NK-92 (cell line): ENCODE results near the gene CELA3B.
"Not testable (repeated sequence)": the region's sequence is repeated elsewhere in the genome, so short reads cannot be mapped to it uniquely, and the experiment has no call there.

ENCODE experiments used
- DNase-seq: peaks from one replicate; lab custom pipeline; 2025; ENCODE audit not compliant: unreplicated experiment; lab: John Stamatoyannopoulos, UW

The CELA3B gene

GRCh38 chr1:21975296-21975695 lies 1.5 kb upstream of the CELA3B start:
- not testable (repeated sequence) for DNase-seq

DNA sequence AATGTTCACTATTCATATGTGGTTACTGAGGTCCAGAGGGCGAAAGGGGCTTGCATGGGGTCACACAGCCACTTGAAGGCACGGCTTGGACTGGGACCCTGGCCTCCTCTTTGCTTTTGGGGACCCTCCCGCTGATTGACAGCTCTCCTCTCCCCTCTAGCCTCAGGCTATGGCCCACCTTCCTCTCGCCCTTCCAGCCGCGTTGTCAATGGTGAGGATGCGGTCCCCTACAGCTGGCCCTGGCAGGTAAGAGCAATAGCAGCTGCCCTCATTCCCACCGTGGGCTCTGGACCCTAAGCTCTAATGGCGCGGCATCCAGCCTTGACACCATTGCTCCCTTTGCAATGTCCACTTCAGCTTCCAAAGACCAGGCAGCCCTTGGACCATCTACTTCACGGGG lies 1.4 kb downstream of the CELA3B start:
- DNase-seq, result not testable (repeated sequence)

DNA sequence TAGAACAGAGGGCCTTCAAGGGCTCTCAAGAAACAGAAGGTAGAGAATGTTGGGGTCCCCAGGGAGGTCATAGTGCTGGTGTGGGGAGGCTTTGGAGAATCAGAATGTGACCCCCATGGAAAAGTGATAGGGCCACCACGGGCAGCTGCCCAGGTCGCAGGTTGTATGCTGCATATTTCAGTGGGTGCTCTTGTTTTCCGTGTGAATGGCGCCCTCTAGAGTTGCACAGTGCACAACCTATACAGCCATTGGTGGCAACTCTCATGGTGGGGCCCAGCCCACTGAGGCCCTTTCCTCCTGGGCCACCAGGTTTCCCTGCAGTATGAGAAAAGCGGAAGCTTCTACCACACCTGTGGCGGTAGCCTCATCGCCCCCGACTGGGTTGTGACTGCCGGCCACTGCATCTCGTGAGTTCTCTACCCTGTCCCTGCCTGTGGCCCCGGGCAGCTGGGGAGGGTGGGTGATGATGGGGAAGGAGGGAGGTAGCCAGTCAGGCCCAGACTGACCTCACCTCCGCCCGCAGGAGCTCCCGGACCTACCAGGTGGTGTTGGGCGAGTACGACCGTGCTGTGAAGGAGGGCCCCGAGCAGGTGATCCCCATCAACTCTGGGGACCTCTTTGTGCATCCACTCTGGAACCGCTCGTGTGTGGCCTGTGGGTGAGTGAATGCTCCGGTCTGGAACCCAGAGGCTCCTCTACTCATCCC lies 3.8 kb downstream of the CELA3B start:
- not testable (repeated sequence) for DNase-seq

GRCh38 chr1:21981253-21981652 lies 4.4 kb downstream of the CELA3B start:
- not testable (repeated sequence) for DNase-seq

- DNase-seq, result not testable (repeated sequence)
These were observed 5.3 kb downstream of the CELA3B start for GRCh38 chr1:21982122-21982521.

- not testable (repeated sequence) for DNase-seq
These were observed 6.7 kb downstream of the CELA3B start for GRCh38 chr1:21983539-21983938.

DNA sequence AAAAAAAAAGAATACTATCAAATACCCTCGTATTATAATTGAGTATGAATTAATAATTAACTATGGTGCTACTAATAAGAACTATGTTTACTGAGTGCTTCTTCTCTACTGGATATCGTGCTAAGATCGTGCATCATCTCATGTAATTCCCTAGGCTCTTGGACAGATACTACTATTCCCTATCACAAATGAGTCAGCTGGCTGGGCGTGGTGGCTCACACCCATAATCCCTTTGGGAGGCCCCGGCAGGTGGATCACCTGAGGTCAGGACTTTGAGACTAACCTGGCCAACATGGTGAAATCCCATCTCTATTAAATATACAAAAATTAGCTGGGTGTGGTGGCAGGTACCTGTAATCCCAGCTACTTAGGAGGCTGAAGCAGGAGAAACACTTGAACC lies 9.1 kb downstream of the CELA3B start:
- DNase-seq, result not testable (repeated sequence)

DNA sequence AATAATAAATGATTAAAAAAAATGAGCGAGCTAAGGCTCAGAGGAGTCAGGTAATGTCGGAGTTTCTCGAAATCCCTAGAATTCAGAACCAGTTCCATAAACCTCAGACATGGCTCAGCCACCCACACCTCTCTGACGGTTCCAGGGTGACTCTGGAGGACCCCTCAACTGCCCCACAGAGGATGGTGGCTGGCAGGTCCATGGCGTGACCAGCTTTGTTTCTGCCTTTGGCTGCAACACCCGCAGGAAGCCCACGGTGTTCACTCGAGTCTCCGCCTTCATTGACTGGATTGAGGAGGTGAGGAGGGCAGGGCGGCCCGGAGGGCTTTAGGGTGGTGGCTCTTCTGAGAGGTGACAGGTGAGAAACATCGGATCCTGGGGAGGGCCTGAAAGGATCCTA lies 9.6 kb downstream of the CELA3B start:
- not testable (repeated sequence) for DNase-seq

DNA sequence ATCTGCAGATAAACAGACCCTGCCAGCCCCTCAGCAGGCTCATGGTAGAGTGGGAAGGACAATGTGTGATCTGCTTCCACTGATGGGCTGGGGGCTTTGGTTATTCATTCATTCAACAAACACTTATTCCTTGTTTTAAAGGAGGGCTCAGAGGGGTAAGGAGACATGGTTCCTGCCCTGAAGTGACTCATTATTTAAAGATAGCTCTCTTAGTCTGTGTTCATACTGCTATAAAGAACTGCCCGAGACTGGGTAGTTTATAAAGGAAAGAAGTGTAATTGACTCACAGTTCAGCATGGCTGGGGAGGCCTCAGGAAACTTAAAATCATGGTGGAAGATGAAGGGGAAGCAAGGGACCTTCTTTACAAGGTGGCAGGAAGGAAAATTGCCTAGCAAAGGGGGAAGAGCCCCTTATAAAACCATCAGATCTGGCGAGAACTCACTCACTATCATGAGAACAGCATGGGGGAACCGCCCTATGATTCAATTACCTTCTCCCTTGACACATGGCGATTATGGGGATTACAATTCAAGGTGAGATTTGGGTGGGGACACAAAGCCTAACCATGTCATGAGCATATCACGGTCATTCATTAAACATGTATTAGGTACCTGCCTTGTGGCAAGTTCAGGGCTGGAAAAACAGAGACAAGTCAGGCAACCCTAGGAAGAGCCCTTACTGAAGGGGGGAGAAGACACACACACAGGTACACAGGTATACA lies 13.0 kb downstream of the CELA3B start:
- DNase-seq, result not testable (repeated sequence)

DNA sequence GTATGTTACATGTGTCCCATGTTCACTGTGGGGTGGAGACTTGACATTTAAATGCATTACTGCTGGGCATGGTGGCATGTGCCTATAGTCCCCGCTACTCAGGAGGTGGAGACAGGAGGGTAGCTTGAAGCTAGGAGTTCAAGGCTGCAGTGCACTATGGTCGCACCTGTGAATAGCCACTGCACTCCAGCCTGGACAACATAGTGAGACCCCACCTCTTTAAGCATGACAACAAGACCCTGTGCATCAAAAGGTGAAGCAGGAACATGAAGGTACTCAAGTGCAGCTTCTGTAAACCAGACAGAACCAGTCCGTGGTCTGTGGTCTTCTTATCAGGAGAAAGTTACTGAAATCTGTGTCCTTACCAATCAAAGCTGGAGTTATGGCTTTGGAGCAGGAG lies 15.4 kb downstream of the CELA3B start:
- DNase-seq, result not testable (repeated sequence)

GRCh38 chr1:21994716-21995115 lies 17.9 kb downstream of the CELA3B start:
- not testable (repeated sequence) for DNase-seq

DNA sequence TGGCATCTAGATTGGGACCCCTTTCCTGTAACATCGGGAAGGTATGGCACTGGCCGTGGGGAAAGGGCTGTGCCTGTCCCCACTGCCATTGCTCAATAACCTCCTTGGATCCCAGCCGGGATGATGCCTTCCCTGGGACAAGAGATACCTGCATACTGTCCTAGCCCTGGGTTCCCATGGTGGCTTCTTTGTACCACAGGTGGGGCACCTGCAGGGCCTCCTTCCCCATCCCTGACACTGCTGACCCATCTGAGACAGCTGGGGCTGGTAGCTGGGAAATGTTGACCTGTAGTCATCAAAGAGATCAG lies 19.8 kb downstream of the CELA3B start:
- not testable (repeated sequence) for DNase-seq

GRCh38 chr1:21997891-21998623 lies 21.2 kb downstream of the CELA3B start:
- DNase-seq, result not testable (repeated sequence)

DNA sequence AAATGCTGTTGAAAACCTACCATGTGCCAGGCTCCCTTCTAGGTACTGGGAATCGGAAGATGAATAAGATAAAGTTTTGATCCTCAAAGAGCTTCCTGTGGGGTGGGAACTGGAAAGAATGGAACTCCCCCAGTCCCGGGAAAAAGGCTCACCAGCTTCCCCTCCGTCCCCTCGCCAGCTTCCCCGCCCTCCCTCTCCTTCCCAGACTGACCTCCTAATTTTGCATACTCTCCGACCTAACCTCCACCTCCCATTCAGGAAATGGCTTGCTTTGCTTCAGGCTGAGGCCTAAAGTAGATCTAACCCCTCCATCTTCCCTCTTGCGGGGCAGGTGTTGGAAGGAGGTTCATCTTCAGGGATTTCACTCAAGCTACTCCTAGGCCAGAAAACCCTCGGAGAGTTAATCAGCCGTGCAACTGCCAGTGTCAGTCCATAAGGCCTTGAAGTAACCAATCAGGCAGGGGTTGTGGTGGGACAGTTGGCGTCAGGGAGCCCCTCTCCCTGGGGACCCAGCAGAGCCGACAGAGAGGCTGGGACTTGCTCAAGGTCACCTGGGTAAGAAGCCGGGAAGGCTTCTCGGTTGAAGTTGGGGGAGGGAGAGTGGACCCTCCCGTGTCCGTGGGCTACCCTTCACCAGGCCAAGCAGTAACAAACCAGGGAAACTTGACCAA lies 21.9 kb downstream of the CELA3B start:
- not testable (repeated sequence) for DNase-seq

DNA sequence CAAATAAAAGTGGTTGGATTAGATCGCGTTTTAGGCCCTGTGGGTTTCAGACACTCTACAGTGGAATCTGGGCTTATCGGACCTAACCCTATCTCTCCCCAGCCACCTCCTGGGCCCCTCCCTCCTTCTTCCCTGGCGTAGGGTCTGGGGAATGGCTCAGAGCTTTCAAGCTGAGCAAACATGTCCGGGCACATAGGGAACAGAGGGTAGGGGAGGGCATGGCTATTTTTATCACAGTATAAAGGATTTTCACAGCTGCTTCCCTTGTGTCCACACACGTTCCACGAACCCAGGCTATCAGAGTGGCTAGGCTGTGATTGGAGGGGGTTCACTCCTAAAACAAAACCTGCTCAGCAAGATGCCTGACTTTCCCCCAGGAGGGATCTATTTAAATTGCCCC lies 22.8 kb downstream of the CELA3B start:
- DNase-seq, result not testable (repeated sequence)

DNA sequence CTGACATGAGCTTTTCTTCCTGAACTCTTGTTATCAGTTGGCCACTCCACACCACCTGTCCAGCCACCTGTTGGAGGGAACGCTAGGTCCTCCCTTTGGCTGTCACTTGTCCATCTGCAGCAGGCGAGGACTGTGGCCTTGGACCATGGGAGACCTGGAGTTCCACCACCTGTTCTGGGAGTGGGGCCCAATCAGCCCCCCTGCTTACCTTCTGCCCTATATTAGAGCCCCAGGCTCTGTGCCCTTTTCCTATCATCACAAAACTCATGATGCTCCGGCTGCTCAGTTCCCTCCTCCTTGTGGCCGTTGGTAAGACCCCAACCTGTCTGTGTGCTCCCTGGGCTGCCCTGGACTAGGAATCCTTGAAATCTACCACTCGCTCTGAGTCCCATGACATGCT lies 24.6 kb downstream of the CELA3B start, which contains the start of gene CELA3A:
Gene CELA3A, plus strand, starts transcription at position 249 of the 400 bp plus-strand sequence. Its CDS starts 18 bp downstream, at position 267.
- no peak for DNase-seq

GRCh38 chr1:22002461-22002860 lies 25.6 kb downstream of the CELA3B start:
- DNase-seq, result not testable (repeated sequence)

DNA sequence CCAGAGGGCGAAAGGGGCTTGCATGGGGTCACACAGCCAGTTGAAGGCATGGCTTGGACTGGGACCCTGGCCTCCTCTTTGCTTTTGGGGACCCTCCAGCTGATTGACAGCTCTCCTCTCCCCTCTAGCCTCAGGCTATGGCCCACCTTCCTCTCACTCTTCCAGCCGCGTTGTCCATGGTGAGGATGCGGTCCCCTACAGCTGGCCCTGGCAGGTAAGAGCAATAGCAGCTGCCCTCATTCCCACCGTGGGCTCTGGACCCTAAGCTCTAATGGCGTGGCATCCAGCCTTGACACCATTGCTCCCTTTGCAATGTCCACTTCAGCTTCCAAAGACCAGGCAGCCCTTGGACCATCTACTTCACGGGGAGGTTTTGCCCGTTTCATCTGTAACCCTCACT lies 26.1 kb downstream of the CELA3B start:
- not testable (repeated sequence) for DNase-seq

GRCh38 chr1:22003959-22004358 lies 27.1 kb downstream of the CELA3B start:
- not testable (repeated sequence) for DNase-seq

DNA sequence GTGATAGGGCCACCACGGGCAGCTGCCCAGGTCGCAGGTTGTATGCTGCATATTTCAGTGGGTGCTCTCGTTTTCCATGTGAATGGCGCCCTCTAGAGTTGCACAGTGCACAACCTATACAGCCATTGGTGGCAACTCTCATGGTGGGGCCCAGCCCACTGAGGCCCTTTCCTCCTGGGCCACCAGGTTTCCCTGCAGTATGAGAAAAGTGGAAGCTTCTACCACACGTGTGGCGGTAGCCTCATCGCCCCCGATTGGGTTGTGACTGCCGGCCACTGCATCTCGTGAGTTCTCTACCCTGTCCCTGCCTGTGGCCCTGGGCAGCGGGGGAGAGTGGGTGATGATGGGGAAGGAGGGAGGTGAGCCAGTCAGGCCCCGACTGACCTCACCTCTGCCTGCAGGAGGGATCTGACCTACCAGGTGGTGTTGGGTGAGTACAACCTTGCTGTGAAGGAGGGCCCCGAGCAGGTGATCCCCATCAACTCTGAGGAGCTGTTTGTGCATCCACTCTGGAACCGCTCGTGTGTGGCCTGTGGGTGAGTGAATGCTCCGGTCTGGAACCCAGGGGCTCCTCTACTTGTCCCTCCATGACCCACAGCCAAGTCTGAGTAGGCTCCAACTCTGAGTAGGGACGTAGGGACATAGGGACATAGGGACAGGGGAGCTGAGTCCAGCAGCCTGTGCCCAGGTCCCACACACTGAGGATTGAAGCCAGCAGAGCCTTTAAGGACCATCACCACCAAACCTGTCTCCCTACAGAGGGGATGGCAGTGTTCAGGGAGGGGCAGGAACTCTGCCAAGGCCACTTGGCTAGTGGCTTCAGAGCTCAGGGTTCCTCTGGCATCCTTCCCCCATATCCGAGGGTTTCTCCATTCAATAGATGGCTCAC lies 28.7 kb downstream of the CELA3B start:
- not testable (repeated sequence) for DNase-seq
